ENCODE measurements around the gene SYNDIG1. TPM values are rescaled to one million over a fixed set of nuclear protein-coding genes. Genes with fewer than 3 reads are reported as not detected.

The SYNDIG1 gene
- total and polyA plus RNA-seq, 9 of the 15 experiments (the other 6 are each of a cell fraction or from before 2014, with no cell fraction given) = not detected

GRCh38 chr20:24449026-24449720 lies 20.3 kb upstream of the SYNDIG1 start (continued):
- TF ChIP-seq MGA (IDR thresholded peaks at IDR 0.05) (no peak), CTCF (IDR thresholded peaks at IDR 0.05 in 2 of 3, conservative IDR thresholded peaks at IDR 0.05 in 1 of 3; ENCODE audit: insufficient read depth in 2 of 3, low read depth in 1 of 3, low read length in 3 of 3) (no peak), GTF2B (IDR thresholded peaks at IDR 0.05; ENCODE audit: extremely low read depth, insufficient read length) (no peak), ZNF212 (CRISPR knock-in tag; IDR thresholded peaks at IDR 0.05) (no peak), MEIS2 (IDR thresholded peaks at IDR 0.05; ENCODE audit: partially characterized antibody) (no peak), TBL1XR1 (IDR thresholded peaks at IDR 0.05; ENCODE audit: low read length in 2 of 2) (no peak), EZH2 (IDR thresholded peaks at IDR 0.05; ENCODE audit: borderline replicate concordance, low read depth, low read length) (no peak), SMAD2 (IDR thresholded peaks at IDR 0.05; ENCODE audit: low read depth, low read length) (no peak), SMARCB1 (IDR thresholded peaks at IDR 0.05; ENCODE audit: insufficient read length, low read depth) (no peak), BHLHE40 (IDR thresholded peaks at IDR 0.05; ENCODE audit: low read length) (no peak), CC2D1A (IDR thresholded peaks at IDR 0.05) (no peak), ZEB2 (IDR thresholded peaks at IDR 0.05) (no peak), MCM7 (IDR thresholded peaks at IDR 0.05) (no peak)
